ENCODE measurements around the gene ODC1. TPM values are rescaled to one million over a fixed set of nuclear protein-coding genes. Genes with fewer than 3 reads are reported as not detected.

Gene ODC1
- total RNA-seq (2021; ENCODE audit: unreplicated experiment) (231 TPM), Bru-seq, nascent RNA (percentile 97 among the genes with signal in this experiment), BruChase-seq, experiment 1, labeled RNA remaining after a 6-hour chase (percentile 99 among the genes with signal in this experiment), BruChase-seq, experiment 2, labeled RNA remaining after a 2-hour chase (percentile 98 among the genes with signal in this experiment)
- polyA plus RNA-seq (2012), result 178 and 235 TPM in 2 replicates
- long read RNA-seq, transcript ODC1-201 (12 exons, 2,653 nt), result major isoform, 858 of 1,025 reads
- long read RNA-seq, partial matches to known transcripts, result 87 of 1,025 reads
- long read RNA-seq, other reads (novel, unspliced or antisense), result 79 of 1,025 reads

- Histone ChIP-seq H4K20me1 (ENCODE audit: insufficient read depth) (peaks cover 9% of the 10 kb centered on the region; the same call in 1 of the 2 replicates), H3K4me3 (replicated peaks in 1 of 2; ENCODE audit: low read depth in 1 of 2, low read length in 2 of 2) (peak within 1 kb of the TSS; percentile 81 to 91), H3K27me3 (ENCODE audit: insufficient read depth, low read length) (no peaks in the 10 kb centered on the region), H3K27ac (ENCODE audit: low read depth, low read length) (peak within 1 kb of the TSS; percentile 96), H3K9ac (ENCODE audit: low read length) (peak within 1 kb of the TSS; percentile 97), H3K9me2 (ENCODE audit: insufficient read depth) (no peaks in the 10 kb centered on the region), H3K36me3 (ENCODE audit: control insufficient read depth in 1 of 2, insufficient read depth in 2 of 2, low read length in 2 of 2) (peaks cover 16 to 24% of the 10 kb centered on the region in 2 experiments), H2AFZ (ENCODE audit: low read depth, low read length, poor library complexity, severe bottlenecking) (no peak within 1 kb of the TSS), H3K9me3 (ENCODE audit: control insufficient read depth in 1 of 2, insufficient read depth in 1 of 2, low read depth in 1 of 2, low read length in 2 of 2) (no peaks in the 10 kb centered on the region), H3K79me2 (ENCODE audit: insufficient read depth, low read length) (peaks cover 54% of the 10 kb centered on the region), H3K4me1 (ENCODE audit: control insufficient read depth in 1 of 2, insufficient read depth in 2 of 2, low read length in 2 of 2) (peaks cover 14 to 45% of the 10 kb centered on the region in 2 experiments; a peak in 3 of 4 replicates), H3K4me2 (ENCODE audit: low read length) (peak within 1 kb of the TSS; percentile 97)
- intact Hi-C loops (cut with micrococcal nuclease), result no loop called here
- ChIA-PET RAD21 (ENCODE audit: low non-redundant PET in 1 of 2, low total read pairs in 2 of 2, uncharacterized antibody in 2 of 2, unreplicated experiment in 2 of 2) (interaction anchor here in 1 of 2 experiments (1.3 kb wide), 1 partner anchor 212 kb away, joined by 3 read pairs; no protein-coding TSS in a partner anchor), CTCF (interaction anchor here (2.2 to 2.5 kb wide), 2 partner anchors 13 to 39 kb away, joined by 9 to 12 read pairs; no protein-coding TSS in a partner anchor), POLR2A (interaction anchor here (0.6 to 2.0 kb wide), 22 partner anchors 9 to 648 kb away, joined by 3 to 9 read pairs (median 3); no protein-coding TSS in a partner anchor)
- no TSS peak for BruUV-seq (replicated peaks)
- TF ChIP-seq, protein P1, sequence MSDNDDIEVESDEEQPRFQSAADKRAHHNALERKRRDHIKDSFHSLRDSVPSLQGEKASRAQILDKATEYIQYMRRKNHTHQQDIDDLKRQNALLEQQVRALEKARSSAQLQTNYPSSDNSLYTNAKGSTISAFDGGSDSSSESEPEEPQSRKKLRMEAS (IDR thresholded peaks at IDR 0.05), result peak; percentile 81
- TF ChIP-seq ZFX (IDR thresholded peaks at IDR 0.05) (peak; percentile 87), SP1 (IDR thresholded peaks at IDR 0.05; ENCODE audit: low read depth) (peak; percentile 51), YY1 (IDR thresholded peaks at IDR 0.05; ENCODE audit: extremely low read depth, insufficient replicate concordance, low read depth, low read length) (no peak), FOSL1 (IDR thresholded peaks at IDR 0.05; ENCODE audit: low read depth) (no peak), POLR2A (IDR thresholded peaks at IDR 0.05; ENCODE audit: borderline replicate concordance, extremely low read depth, insufficient read depth, insufficient read length) (peak; percentile 67), POLR2AphosphoS5 (IDR thresholded peaks at IDR 0.05; ENCODE audit: low read depth, low read length) (peak; percentile 64)
- TF ChIP-seq, protein P2, sequence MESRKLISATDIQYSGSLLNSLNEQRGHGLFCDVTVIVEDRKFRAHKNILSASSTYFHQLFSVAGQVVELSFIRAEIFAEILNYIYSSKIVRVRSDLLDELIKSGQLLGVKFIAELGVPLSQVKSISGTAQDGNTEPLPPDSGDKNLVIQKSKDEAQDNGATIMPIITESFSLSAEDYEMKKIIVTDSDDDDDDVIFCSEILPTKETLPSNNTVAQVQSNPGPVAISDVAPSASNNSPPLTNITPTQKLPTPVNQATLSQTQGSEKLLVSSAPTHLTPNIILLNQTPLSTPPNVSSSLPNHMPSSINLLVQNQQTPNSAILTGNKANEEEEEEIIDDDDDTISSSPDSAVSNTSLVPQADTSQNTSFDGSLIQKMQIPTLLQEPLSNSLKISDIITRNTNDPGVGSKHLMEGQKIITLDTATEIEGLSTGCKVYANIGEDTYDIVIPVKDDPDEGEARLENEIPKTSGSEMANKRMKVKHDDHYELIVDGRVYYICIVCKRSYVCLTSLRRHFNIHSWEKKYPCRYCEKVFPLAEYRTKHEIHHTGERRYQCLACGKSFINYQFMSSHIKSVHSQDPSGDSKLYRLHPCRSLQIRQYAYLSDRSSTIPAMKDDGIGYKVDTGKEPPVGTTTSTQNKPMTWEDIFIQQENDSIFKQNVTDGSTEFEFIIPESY (IDR thresholded peaks at IDR 0.05; ENCODE audit: extremely low read depth, insufficient replicate concordance, low read length), result no peak
- peak; percentile 82 for DNase-seq (ENCODE audit: low read depth, low spot score)
- ATAC-seq, result peak; percentile 90
These were observed at the start of gene ODC1 for GRCh38 chr2:10447895-10448575. TSS of gene ODC1 (minus strand) at chr2:10448327. CDS start at chr2:10445032, 3,295 bp downstream.
